ENCODE results near the gene TSHZ3. TPM values are rescaled to one million over a fixed set of nuclear protein-coding genes. Genes with fewer than 3 reads are reported as not detected.

TSHZ3 gene
- total RNA-seq, 1 experiment from 2014 or later: 1.2 TPM

DNA sequence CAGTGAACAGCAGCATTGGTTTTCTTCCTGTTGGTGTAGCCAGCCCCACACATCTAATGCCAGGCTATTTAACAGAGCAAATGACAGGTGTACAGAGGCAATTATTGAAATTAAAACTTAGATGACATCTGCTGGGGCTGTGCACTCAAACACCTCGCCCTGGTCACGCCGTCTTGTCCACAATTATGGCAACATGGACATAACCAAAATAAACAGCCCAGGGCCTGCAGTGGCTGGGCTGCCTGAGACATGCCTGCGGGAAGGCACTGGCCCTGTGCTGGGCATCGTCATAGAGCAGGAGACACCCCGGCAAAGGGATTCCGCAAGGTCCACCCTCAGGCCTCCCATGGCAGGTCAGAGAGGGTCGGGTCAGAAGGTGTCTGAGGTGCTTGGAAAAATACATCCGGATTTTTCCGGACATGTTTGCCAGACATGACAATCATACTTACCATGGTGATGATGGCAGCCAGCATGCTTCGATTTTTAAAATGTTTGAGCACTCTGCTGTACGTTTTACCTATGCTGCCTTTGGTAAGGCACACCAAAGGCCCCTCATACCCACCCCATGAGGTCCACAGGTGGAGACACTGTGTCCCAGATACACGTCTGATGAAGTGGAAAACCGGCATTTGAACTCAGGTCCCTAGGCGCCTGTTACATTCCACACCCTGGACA is 47.8 kb downstream of the TSHZ3 start:
- no peak for DNase-seq (ENCODE audit: low read depth)
- in situ Hi-C loops (cut with HindIII; ENCODE audit: low pct_unique_long_range_greater_than_20kb, low sequenced_read_pairs): no loop called here

DNA sequence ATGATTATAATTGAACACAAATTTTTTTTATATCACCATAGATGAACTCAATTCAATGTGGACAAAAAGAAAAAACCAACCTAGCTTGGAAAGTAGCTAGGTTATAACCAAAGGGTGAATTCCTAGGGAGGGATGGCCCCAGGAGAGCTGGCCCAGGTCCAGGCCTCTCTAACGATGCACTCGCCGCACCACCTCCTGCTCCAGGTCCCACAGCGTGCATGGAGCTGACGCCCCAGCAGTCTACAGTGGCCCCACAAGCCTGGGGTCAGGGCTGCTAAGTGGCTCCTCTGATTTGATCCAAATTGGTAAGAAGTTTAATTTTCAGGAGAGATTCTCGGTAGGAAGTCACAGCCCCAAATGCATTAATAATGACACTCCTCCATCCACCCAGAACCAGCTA is 48.8 kb downstream of the TSHZ3 start:
- in situ Hi-C loops (cut with HindIII; ENCODE audit: low pct_unique_long_range_greater_than_20kb, low sequenced_read_pairs): no loop called here

DNA sequence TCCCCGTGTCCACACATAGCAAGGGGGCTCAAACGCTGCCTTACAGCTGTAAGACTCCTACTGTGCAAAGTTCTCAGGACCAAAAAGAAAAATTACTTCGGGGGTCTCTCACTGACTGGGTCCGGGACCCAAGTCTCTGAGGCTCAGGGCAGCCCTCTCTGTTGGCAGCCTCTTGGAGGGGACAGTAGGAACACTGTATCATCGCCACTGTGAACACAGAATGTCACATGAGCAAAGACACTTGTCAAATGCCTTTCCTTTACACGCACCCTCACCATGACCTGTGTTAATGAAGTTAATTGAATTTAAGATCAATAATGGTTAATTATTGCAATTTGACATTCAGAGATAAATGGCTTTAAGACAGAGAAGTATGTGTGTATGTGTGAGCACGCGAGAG is 49.6 kb downstream of the TSHZ3 start:
- DNase-seq (ENCODE audit: low read depth): no peak
- in situ Hi-C loops (cut with HindIII; ENCODE audit: low pct_unique_long_range_greater_than_20kb, low sequenced_read_pairs): no loop called here

More for the DNA sequence above, 48.8 kb downstream of the TSHZ3 start:
- no peak for DNase-seq (ENCODE audit: low read depth)

DNA sequence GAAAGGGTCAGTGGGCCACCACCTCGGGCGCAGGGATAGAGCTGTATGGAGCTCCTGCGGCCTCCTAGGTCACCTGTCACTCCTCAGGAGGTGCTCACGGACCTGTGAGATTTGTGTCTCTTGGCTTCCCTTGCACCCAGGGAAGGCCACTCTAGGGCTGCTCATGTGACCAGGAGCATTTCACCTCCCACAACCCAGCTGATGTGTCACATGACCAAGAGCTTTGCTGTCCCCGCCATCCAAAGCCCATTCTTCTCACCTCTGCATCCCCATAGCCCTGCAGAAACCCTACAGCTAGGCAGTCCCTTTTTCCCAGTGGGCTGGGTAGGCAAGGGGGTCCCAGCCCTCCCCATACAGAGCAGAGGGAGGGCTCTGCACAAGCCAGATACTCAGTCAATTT is 51.2 kb downstream of the TSHZ3 start:
- DNase-seq (ENCODE audit: low read depth): no peak
- in situ Hi-C loops (cut with HindIII; ENCODE audit: low pct_unique_long_range_greater_than_20kb, low sequenced_read_pairs): no loop called here

DNA sequence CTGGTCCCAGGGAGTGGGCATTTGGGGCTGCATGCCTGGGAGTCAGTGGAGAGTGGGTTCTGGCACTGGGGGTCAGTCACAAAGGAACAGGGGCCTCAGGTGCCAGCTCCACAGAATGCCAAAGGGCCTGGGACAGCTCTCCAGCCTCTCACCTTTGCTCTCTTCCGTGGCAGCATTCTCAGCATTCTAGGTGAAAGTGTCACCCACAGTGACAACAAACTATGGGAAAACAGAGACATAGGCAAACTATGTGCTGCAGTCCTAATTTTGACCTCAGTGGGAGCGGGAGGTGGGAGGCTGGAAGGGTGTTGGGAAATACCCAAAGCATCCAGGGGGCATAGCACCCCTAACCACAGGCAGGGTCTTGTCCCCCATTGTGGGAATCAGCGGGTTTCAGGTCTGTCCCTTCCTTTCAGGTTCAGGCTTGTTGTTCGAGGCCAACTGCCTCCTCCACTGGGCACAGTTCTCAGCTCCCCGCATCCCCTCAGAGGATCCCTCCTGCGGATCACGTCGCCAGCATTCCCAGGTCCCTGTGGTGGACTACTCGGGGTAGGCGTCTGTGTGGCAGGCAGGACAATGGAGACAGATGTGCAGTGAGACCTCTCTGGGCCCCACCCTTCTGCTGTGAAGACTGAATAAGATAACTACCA is 52.4 kb downstream of the TSHZ3 start:
- in situ Hi-C loops (cut with HindIII; ENCODE audit: low pct_unique_long_range_greater_than_20kb, low sequenced_read_pairs): no loop called here
- no peak for DNase-seq (ENCODE audit: low read depth)

DNA sequence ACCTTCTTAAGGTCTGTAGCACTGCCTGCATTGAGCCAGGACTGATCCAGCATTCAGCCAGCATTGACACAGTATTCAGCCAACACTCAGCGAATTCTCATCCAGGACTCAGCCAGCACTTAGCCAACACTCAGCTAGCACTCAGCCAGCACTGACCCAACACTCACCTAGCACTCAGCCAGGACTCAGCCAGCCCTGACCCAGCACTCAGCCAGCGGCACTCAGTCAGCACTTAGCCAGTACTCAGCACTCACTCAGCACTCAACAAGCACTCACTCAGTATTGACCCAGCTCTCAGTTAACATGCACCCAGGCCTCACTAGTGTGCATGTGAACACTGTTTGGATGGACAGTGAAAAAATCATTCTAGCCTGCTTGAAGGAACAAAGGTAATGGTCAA is 55.0 kb downstream of the TSHZ3 start:
- no peak for DNase-seq (ENCODE audit: low read depth)
- in situ Hi-C loops (cut with HindIII; ENCODE audit: low pct_unique_long_range_greater_than_20kb, low sequenced_read_pairs): no loop called here

DNA sequence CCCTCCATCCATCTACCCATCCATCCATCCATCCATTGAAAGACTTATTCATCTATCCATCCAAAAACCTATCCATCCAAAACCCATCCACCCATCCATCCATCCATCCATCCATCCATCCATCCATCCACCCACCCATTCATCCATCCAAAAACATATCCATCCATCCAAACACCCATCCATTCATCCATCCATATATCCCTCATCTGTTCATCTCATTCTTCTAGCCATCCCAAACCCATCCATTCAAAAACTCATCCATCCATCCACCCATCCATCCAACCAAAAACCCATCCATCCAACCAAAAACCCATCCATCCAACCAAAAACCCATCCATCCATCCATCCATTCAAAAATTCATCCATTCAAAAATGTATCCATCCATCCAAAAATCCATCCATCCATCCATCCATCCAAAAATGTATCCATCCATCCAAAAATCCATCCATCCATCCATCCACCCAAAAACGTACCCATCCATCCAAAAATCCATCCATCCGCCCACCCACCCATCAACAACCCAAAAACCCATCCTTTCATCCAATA is 56.5 kb downstream of the TSHZ3 start:
- in situ Hi-C loops (cut with HindIII; ENCODE audit: low pct_unique_long_range_greater_than_20kb, low sequenced_read_pairs): no loop called here
- no peak for DNase-seq (ENCODE audit: low read depth)

DNA sequence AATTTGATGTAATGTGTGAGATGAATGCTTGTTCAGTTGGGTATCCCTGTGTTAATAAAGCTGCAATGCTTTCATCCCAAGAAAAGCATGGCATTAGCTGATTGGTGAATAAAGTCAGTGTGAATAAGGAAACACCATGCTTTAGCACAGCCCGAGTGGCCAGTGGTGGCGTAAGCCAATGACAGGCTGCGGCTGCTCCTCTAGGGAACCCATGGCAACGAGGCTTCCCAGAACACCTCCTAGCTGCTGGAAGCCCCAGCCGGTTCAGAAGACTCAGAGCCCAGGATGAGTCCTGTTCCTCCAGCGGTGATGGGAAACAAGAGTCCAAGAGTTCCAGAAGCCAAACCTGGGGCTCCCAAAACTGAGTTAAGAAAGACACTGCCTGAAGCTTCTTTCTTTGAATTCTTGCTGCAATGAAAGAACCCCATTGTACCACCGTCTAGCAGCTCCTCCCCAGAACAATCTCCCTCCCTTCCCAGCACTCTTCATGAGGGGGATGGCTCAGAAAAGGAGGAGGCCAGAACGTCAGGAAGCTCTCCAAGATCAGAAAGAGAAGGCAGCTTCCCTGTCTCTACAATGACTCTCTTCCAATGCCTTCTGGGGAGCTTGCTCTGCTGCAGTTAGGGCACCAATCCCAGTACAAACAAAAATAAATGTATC is 58.2 kb downstream of the TSHZ3 start:
- in situ Hi-C loops (cut with HindIII; ENCODE audit: low pct_unique_long_range_greater_than_20kb, low sequenced_read_pairs): no loop called here
- DNase-seq (ENCODE audit: low read depth): no peak

DNA sequence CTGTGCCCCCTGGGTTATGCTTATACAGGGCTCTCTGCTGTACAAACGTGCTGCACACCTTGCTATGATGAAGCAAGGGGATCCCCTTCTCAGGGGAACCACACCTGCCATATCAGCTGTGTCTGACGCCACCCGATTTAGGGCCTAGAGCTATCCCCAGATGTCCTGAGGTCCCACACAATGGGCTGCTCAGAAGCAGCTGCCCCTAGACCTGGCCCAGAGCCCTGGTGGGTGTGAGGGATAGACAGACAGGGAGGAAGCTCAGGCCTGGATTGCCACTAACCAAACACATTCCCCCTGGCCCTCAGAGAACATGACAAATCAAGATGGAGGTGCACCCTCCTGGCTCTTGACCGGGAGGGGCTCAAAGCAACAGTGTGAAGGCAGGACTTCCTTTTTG is 59.3 kb downstream of the TSHZ3 start:
- in situ Hi-C loops (cut with HindIII; ENCODE audit: low pct_unique_long_range_greater_than_20kb, low sequenced_read_pairs): no loop called here
- no peak for DNase-seq (ENCODE audit: low read depth)

DNA sequence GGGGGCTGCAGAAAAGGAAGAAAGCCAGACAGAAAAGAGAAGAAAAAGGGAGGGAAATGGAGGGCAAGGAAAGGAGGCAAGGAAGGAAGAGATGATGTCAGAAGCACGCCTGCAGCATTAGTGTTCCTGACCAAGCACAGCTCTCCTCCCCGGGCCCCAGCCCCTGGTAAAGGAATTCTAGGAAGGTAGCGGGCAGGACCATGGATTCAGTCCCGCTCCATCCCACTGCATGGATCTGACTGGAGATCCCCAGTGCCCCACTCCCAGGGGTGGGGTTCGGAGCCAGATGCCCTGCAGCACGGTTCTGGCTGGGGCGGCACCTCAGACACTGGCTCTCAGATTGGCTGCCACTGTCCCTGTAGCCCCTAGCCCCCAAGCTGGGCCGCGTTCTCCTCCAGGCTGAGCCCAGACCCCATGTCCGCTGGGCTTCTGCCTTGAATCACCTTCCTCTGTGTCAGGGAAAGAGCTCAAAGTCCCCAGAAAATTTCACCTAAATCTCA is 59.8 kb downstream of the TSHZ3 start:
- DNase-seq (ENCODE audit: low read depth): no peak
- in situ Hi-C loops (cut with HindIII; ENCODE audit: low pct_unique_long_range_greater_than_20kb, low sequenced_read_pairs): no loop called here

DNA sequence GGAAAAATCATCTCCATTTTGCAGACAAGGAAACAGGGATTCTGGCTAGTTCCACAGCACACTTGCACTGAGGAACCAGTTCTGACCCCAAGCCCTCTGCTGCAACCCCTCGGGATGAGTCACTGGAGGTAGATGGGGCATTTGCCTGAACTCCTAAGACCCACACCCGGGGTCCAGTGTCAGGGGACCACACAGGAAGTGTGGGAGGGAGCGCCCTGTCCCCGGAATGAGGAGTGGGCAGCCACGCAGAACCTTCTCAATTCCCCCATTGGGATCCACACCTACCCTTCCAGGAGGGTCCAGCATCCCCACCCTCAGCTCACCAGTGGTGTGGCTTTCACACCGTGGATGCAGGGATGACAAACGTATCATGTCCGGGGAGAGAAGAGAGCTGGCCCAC is 62.7 kb downstream of the TSHZ3 start:
- in situ Hi-C loops (cut with HindIII; ENCODE audit: low pct_unique_long_range_greater_than_20kb, low sequenced_read_pairs): no loop called here
- DNase-seq (ENCODE audit: low read depth): no peak

DNA sequence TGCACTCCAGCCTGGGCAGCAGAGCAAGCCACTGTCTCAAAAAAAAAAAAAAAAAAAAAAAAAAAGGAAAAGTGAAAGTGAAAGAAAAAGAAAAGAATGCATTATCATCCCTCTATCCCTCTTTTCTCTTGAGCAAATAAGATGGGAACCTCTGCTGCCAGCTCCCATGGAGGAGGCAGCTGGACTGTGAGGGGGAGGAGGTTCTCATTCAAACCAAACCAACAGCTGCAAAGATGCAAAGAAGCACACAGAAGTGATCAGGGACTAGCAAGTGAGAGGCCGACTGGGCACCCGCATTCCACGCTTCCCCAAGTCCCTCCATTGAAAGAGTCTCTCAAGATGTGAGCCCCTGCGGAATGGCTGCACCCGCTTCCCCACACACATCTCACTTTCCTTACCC is 63.5 kb downstream of the TSHZ3 start:
- peak; percentile 20 for DNase-seq (ENCODE audit: low read depth)
- in situ Hi-C loops (cut with HindIII; ENCODE audit: low pct_unique_long_range_greater_than_20kb, low sequenced_read_pairs): no loop called here

DNA sequence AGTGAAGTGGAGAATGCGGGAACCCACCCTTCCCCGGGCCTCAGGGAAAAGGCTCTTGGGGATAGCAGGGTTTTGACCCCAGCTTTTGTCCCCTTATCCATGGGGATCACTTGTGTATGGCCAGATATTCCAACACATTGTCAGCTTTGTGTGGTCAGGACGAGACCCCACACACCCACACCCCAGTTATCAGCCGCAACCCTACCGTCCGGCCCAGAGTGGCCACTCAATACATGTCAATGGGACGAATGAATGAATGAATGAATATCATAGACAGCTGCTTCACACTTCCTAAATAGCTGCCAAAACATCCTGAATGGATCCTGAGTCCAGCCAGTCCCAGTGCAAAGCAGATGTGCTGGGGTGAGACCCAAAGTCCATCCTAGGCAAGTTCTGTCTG is 64.6 kb downstream of the TSHZ3 start:
- no peak for DNase-seq (ENCODE audit: low read depth)
- in situ Hi-C loops (cut with HindIII; ENCODE audit: low pct_unique_long_range_greater_than_20kb, low sequenced_read_pairs): no loop called here

DNA sequence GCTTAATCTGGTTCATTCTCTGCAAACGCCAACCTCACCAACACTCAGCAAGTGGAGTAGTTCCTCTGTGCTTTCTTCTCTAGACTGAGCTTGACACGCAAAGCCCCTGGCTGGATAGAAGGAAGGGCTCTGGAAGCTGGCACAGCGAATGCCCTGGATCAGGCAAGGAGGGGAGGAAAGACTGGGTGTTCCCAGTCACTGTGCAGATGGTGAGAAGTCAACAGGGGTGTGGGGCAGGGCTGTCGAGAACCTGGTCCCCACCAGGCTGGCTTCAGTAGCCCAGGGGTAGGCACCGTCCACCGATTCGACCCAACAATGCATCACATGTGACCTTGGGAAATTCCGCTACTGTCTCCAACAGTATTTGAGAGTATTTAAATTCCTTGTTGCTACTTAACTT is 65.5 kb downstream of the TSHZ3 start:
- DNase-seq (ENCODE audit: low read depth): no peak
- in situ Hi-C loops (cut with HindIII; ENCODE audit: low pct_unique_long_range_greater_than_20kb, low sequenced_read_pairs): no loop called here

DNA sequence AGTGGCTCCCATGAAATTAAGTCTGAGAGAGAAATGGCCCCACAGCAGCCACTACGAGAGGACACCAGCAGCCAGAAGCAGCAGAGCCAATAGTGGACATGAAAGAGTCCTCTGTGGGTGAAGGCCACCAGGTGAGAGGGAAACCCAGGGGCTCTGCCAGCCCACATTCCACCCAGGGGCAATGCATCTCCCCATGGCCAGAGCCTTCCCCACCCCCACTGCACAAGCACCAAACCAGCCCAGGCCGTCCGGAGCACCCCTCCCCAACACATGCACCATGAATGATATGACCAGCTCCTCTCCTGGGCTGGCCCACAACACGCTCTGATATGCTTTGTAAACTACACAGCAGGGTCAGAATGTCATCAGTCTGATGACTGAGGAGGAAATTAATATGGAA is 66.9 kb downstream of the TSHZ3 start:
- in situ Hi-C loops (cut with HindIII; ENCODE audit: low pct_unique_long_range_greater_than_20kb, low sequenced_read_pairs): no loop called here
- no peak for DNase-seq (ENCODE audit: low read depth)

DNA sequence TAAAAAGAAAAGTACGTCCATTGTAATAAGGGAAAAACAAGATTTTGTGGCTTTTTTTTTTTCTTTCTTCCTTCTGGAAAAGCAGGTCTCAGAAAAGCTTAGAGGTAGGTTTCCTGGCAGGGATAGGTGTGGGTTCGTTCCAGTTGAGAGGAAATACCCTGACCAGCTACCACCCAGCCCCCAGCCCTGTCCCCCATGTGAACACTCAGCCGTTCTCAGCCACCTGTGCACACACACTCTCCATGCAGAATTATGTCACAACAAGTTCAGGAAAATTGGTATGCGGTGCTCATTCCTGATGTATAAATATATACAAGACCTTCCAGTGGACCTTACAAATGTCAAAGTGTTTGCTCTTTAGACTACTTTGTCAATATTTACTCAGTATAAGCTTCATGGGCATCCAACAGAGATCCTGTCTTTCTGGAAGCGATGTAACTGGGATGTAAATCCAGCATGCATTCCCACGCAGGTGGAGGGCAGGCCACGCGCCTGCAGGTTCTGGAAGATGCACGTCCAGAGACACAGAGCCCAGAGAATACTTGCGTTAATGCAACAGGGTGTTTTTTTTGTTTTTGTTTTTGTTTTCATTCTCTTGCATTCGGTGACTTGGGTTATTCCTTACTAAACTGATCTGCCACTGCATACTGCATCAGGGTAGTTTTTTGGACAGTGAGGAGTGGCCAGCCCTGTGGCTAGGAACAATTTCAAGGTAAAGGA is 68.8 kb downstream of the TSHZ3 start:
- in situ Hi-C loops (cut with HindIII; ENCODE audit: low pct_unique_long_range_greater_than_20kb, low sequenced_read_pairs): no loop called here
- DNase-seq (ENCODE audit: low read depth): no peak

DNA sequence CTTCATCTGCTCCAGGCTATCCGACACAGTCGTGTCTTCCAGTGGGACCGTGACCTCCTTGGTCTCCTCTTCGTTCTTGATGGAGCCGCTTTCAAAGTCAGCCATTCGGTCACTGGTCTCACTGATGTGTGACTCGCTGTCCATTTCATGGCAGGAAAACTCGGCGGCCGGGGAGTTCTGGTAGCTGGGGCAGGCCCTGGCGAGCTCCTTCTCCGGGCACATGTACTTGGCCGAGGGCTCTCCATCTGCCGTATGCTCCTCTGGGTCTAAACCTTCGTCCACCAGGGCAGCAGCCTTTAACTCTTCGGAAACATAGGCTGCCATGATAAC is 69.8 kb downstream of the TSHZ3 start:
- in situ Hi-C loops (cut with HindIII; ENCODE audit: low pct_unique_long_range_greater_than_20kb, low sequenced_read_pairs): no loop called here
- DNase-seq (ENCODE audit: low read depth): no peak

DNA sequence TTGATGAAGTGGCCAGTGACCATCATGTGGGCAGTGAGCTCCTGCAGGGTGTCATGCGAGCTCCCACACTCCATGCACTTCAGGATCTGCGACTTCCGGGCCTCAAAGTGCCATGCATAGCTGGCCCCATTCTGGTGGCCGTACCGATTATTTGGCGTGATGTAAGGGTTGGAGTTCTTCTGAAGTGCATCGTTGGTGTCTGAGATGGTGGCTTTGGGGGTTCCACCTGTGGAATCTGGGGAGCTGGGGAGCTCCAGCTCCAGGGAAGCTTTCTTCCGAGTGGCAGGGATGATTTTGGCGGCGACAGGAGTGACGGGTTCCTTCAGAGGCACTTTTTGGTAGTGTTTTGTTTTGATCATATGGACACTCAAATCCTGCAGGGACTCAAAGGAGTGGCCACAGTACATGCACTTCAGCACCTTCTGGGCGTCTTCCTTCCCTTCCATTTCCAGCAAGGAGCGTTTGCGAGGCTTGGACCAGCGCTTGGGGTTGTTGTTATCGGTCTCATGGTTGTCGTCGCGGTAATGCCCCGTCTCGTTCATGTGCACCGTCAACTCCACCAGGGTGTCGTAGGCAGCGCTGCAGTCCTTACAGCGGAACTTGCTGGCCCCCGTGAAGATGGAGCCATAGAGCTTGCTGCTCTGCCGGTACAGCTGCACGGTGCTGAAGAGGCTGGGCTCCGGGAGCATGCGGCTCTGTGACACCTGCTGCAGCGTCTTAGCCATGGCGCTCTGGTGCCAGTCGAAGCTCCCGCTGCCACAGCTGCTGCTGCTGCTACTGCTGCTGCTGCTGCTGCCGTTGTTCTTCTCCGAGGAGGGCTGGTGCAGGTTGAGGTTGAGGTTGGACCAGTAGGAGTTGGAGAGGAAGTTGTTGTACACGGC is 70.4 kb downstream of the TSHZ3 start:
- in situ Hi-C loops (cut with HindIII; ENCODE audit: low pct_unique_long_range_greater_than_20kb, low sequenced_read_pairs): no loop called here
- DNase-seq (ENCODE audit: low read depth): no peak
